HG03039 (cell line): ENCODE measurements around the gene CCDC74B.
"Not testable (repeated sequence)": the region's sequence is repeated elsewhere in the genome, so short reads cannot be mapped to it uniquely, and the experiment has no call there.

ENCODE experiments used
- ATAC-seq: cut with Tn5 transposase; IDR thresholded peaks from one replicate; pipeline ENCODE4 v1.9.1; 2021; ENCODE audit warnings: mild to moderate bottlenecking, moderate library complexity; ENCODE audit not compliant: unreplicated experiment

Gene CCDC74B

GRCh38 chr2:130150181-130151144, 5.6 kb upstream of the CCDC74B start:
- ATAC-seq, result no peak

GRCh38 chr2:130148515-130148914, 3.6 kb upstream of the CCDC74B start:
- ATAC-seq, result not testable (repeated sequence)

- not testable (repeated sequence) for ATAC-seq
These were observed 1.5 kb downstream of the CCDC74B start for GRCh38 chr2:130143266-130144039.

GRCh38 chr2:130142396-130143265, 2.3 kb downstream of the CCDC74B start:
- ATAC-seq, result not testable (repeated sequence)

GRCh38 chr2:130141645-130142370, 3.1 kb downstream of the CCDC74B start:
- ATAC-seq, result not testable (repeated sequence)

GRCh38 chr2:130141002-130141401, 3.9 kb downstream of the CCDC74B start:
- ATAC-seq, result not testable (repeated sequence)

- not testable (repeated sequence) for ATAC-seq
These were observed 4.4 kb downstream of the CCDC74B start for GRCh38 chr2:130140516-130140915.

- not testable (repeated sequence) for ATAC-seq
These were observed 5.3 kb downstream of the CCDC74B start for GRCh38 chr2:130139331-130140280.

GRCh38 chr2:130138841-130139251, 6.1 kb downstream of the CCDC74B start:
- ATAC-seq, result not testable (repeated sequence)

- not testable (repeated sequence) for ATAC-seq
These were observed 6.6 kb downstream of the CCDC74B start for GRCh38 chr2:130138326-130138725.

- not testable (repeated sequence) for ATAC-seq
These were observed 7.8 kb downstream of the CCDC74B start for GRCh38 chr2:130137118-130137517.

- ATAC-seq, result not testable (repeated sequence)
These were observed 8.4 kb downstream of the CCDC74B start for GRCh38 chr2:130136546-130136945.

GRCh38 chr2:130135692-130136541, 9.0 kb downstream of the CCDC74B start:
- ATAC-seq, result no peak

- ATAC-seq, result not testable (repeated sequence)
These were observed 15.6 kb downstream of the CCDC74B start, which contains the start of gene POTEF for GRCh38 chr2:130129120-130129829. TSS of gene POTEF (minus strand) at chr2:130129222. CDS start at chr2:130120515, 8,707 bp downstream.

- ATAC-seq, result not testable (repeated sequence)
These were observed 16.4 kb downstream of the CCDC74B start for GRCh38 chr2:130128464-130128863.

GRCh38 chr2:130127726-130128125, 17.2 kb downstream of the CCDC74B start:
- ATAC-seq, result not testable (repeated sequence)

- not testable (repeated sequence) for ATAC-seq
These were observed 24.0 kb downstream of the CCDC74B start for GRCh38 chr2:130120924-130121323.
